Measurements from ENCODE around the gene PRKCH. TPM values are rescaled to one million over a fixed set of nuclear protein-coding genes. Genes with fewer than 3 reads are reported as not detected.

The PRKCH gene
- total and polyA plus RNA-seq, 7 experiments from 2014 or later, result 191 to 359 (median 314) TPM

- Mint-ChIP-seq H3K9me3 (peaks cover 0 to 4% (median 0%) of the 10 kb centered on the region in 11 donors), H3K4me3 (no peak overlapping the region), H3K27ac (peak overlapping the region in 8 of 9 donors; percentile 24 to 91 (median 82)), H3K36me3 (peaks cover 36 to 77% (median 70%) of the 10 kb centered on the region in 5 donors), H3K27me3 (no peaks in the 10 kb centered on the region), H3K4me1 (peaks cover 43 to 90% (median 85%) of the 10 kb centered on the region in 7 donors)
- peaks cover 26 to 80% (median 37%) of the 10 kb centered on the region in 3 experiments for H3K36me3 ChIP-seq (ENCODE audit: control insufficient read depth in 2 of 3, insufficient read depth in 3 of 3, low read length in 3 of 3)
- intact Hi-C loops (cut with micrococcal nuclease), result no loop called here
- H3K4me3 ChIP-seq (ENCODE audit: low read length), result no peak overlapping the region
- H3K27me3 ChIP-seq (ENCODE audit: control insufficient read depth in 2 of 2, insufficient read depth in 2 of 2, low read length in 2 of 2), result no peaks in the 10 kb centered on the region
- H3K4me1 ChIP-seq (ENCODE audit: control insufficient read depth in 2 of 2, insufficient read depth in 2 of 2, low read length in 2 of 2), result peaks cover 33 to 43% of the 10 kb centered on the region in 2 donors
- no peak for ATAC-seq
- no peak for DNase-seq
- POLR2A ChIA-PET, result interaction anchor here (0.6 kb wide), 1 partner anchor 39 kb away, joined by 3 read pairs; no protein-coding TSS in a partner anchor
- CTCF ChIA-PET, result no interaction called here
- no peaks in the 10 kb centered on the region for H3K9me3 ChIP-seq (ENCODE audit: control insufficient read depth in 2 of 3, low read length in 3 of 3)
- H3K27ac ChIP-seq (ENCODE audit: low read depth, low read length), result no peak overlapping the region
Observed at GRCh38 chr14:61459229-61459628, 137.8 kb downstream of the PRKCH start.

DNA sequence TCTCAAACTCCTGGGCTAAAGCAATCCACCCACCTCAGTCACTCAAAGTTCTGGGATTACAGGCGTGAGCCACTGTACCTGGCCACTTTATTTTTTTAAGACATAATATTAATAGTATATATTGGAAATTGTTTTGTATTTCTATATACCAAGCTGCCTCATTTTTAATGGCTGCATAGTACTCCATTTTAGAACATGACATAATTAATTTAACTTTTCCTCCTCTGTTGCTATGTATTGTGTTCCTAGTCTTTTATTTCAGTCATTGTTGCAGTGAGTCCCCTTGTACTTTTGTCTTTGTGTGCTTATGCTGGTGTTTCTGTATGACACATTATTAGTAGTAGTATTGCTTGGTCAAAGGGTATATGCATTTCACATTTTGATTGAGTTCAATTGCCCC lies 138.7 kb downstream of the PRKCH start:
- ChIA-PET CTCF (interaction anchor here (0.6 to 3.5 kb wide), 8 partner anchors 11 to 377 kb away, joined by 3 to 35 read pairs (median 6); no protein-coding TSS in a partner anchor), POLR2A (interaction anchor here (0.7 to 1.1 kb wide), 3 partner anchors 122 to 251 kb away, joined by 3 read pairs; no protein-coding TSS in a partner anchor)
- Mint-ChIP-seq H3K9me3 (peaks cover 0 to 10% (median 3%) of the 10 kb centered on the region in 11 donors), H3K27me3 (no peaks in the 10 kb centered on the region), H3K27ac (peak overlapping the region in 7 of 9 donors; percentile 5 to 94 (median 86)), H3K36me3 (peaks cover 38 to 79% (median 71%) of the 10 kb centered on the region in 5 donors), H3K4me1 (peaks cover 41 to 91% (median 83%) of the 10 kb centered on the region in 7 donors), H3K4me3 (peak overlapping the region in 1 of 10 donors; percentile 27)
- Histone ChIP-seq H3K36me3 (ENCODE audit: control insufficient read depth in 2 of 3, insufficient read depth in 3 of 3, low read length in 3 of 3) (peaks cover 26 to 78% (median 37%) of the 10 kb centered on the region in 3 experiments), H3K27me3 (ENCODE audit: control insufficient read depth in 2 of 2, insufficient read depth in 2 of 2, low read length in 2 of 2) (no peaks in the 10 kb centered on the region), H3K4me3 (ENCODE audit: low read length) (no peak overlapping the region), H3K4me1 (ENCODE audit: control insufficient read depth in 2 of 2, insufficient read depth in 2 of 2, low read length in 2 of 2) (peaks cover 25 to 36% of the 10 kb centered on the region in 2 donors), H3K27ac (ENCODE audit: low read depth, low read length) (no peak overlapping the region), H3K9me3 (ENCODE audit: control insufficient read depth in 2 of 3, low read length in 3 of 3) (no peaks in the 10 kb centered on the region)
- ATAC-seq (no peak), DNase-seq (no peak)
- intact Hi-C loops (cut with micrococcal nuclease), result loop anchor here (5.0 kb wide), 1 partner anchor 667 kb away; no protein-coding TSS in a partner anchor

- H3K4me1 Mint-ChIP-seq, result peaks cover 36 to 91% (median 83%) of the 10 kb centered on the region in 7 donors
Observed at GRCh38 chr14:61460718-61461611, 139.6 kb downstream of the PRKCH start.

DNA sequence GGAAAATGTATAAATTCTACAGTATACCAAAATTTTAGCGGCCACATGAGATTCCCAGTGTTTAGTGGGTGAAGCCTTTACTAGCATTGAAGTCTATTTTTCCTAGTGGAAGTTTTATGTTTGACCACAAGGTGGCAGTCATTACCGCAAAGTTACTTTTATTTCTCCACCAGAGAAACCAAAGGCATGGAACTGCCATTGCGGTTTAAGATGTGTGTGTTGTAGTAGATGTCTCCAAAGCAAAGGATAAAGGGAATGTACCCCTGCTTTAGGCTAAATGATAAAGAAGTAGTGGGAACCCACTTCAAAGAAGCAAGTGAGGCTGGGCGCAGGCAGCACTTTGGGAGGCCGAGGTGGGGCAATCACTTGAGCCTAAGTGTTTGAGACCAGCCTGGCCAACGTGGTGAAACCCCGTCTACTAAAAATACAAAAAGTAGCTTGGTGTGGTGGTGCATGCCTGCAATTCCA lies 140.5 kb downstream of the PRKCH start:
- H3K4me3 Mint-ChIP-seq, result peak overlapping the region; percentile 4 to 69 (median 41)
- H3K4me1 Mint-ChIP-seq, result peaks cover 33 to 87% (median 82%) of the 10 kb centered on the region in 7 donors
- ChIA-PET POLR2A (interaction anchor here (0.9 to 1.3 kb wide), 2 partner anchors 11 to 139 kb away, joined by 5 to 7 read pairs; no protein-coding TSS in a partner anchor), CTCF (interaction anchor here (0.6 to 3.5 kb wide), 8 partner anchors 9 to 376 kb away, joined by 3 to 35 read pairs (median 7); partner anchors contain the start of gene PRKCH)
- no peaks in the 10 kb centered on the region for H3K27me3 ChIP-seq (ENCODE audit: control insufficient read depth in 2 of 2, insufficient read depth in 2 of 2, low read length in 2 of 2)
- peak overlapping the region; percentile 56 for H3K27ac ChIP-seq (ENCODE audit: low read depth, low read length)
- H3K27me3 Mint-ChIP-seq, result no peaks in the 10 kb centered on the region
- peaks cover 0 to 10% (median 3%) of the 10 kb centered on the region in 11 donors for H3K9me3 Mint-ChIP-seq
- DNase-seq, result peak in 7 of 9 donors; percentile 59 to 78 (median 71)
- H3K9me3 ChIP-seq (ENCODE audit: control insufficient read depth in 2 of 3, low read length in 3 of 3), result no peaks in the 10 kb centered on the region
- intact Hi-C loops (cut with micrococcal nuclease), result loop anchor here (1.0 to 5.0 kb wide), 8 partner anchors 9 to 665 kb away; no protein-coding TSS in a partner anchor
- peak overlapping the region in 8 of 9 donors; percentile 85 to 97 (median 90) for H3K27ac Mint-ChIP-seq
- H3K4me1 ChIP-seq (ENCODE audit: control insufficient read depth in 2 of 2, insufficient read depth in 2 of 2, low read length in 2 of 2), result peaks cover 12 to 21% of the 10 kb centered on the region in 2 donors
- peaks cover 21 to 80% (median 35%) of the 10 kb centered on the region in 3 experiments for H3K36me3 ChIP-seq (ENCODE audit: control insufficient read depth in 2 of 3, insufficient read depth in 3 of 3, low read length in 3 of 3)
- peaks cover 43 to 75% (median 68%) of the 10 kb centered on the region in 5 donors for H3K36me3 Mint-ChIP-seq
- ATAC-seq, result peak; percentile 76
- H3K4me3 ChIP-seq (ENCODE audit: low read length), result no peak overlapping the region

More at GRCh38 chr14:61460718-61461611, 139.6 kb downstream of the PRKCH start:
- no peaks in the 10 kb centered on the region for H3K27me3 Mint-ChIP-seq
- H3K36me3 Mint-ChIP-seq, result peaks cover 43 to 77% (median 71%) of the 10 kb centered on the region in 5 donors
- peak overlapping the region; percentile 56 for H3K27ac ChIP-seq (ENCODE audit: low read depth, low read length)
- intact Hi-C loops (cut with micrococcal nuclease), result loop anchor here (1.0 to 5.0 kb wide), 8 partner anchors 10 to 666 kb away; no protein-coding TSS in a partner anchor
- POLR2A ChIA-PET, result interaction anchor here (0.7 to 1.3 kb wide), 8 partner anchors 11 to 655 kb away, joined by 3 to 7 read pairs (median 3); partner anchors contain the start of genes PRKCH and TMEM30B
- DNase-seq (peak in 3 of 9 donors; percentile 25 to 65 (median 34)), ATAC-seq (peak; percentile 57)
- H3K36me3 ChIP-seq (ENCODE audit: control insufficient read depth in 2 of 3, insufficient read depth in 3 of 3, low read length in 3 of 3), result peaks cover 21 to 76% (median 37%) of the 10 kb centered on the region in 3 experiments
- H3K4me3 ChIP-seq (ENCODE audit: low read length), result no peak overlapping the region
- peaks cover 16 to 27% of the 10 kb centered on the region in 2 donors for H3K4me1 ChIP-seq (ENCODE audit: control insufficient read depth in 2 of 2, insufficient read depth in 2 of 2, low read length in 2 of 2)
- H3K9me3 ChIP-seq (ENCODE audit: control insufficient read depth in 2 of 3, low read length in 3 of 3), result no peaks in the 10 kb centered on the region
- H3K27me3 ChIP-seq (ENCODE audit: control insufficient read depth in 2 of 2, insufficient read depth in 2 of 2, low read length in 2 of 2), result no peaks in the 10 kb centered on the region
- H3K9me3 Mint-ChIP-seq, result peaks cover 0 to 10% (median 3%) of the 10 kb centered on the region in 11 donors
- H3K27ac Mint-ChIP-seq, result peak overlapping the region in 8 of 9 donors; percentile 85 to 97 (median 90)
- CTCF ChIA-PET, result interaction anchor here (0.6 to 3.5 kb wide), 13 partner anchors 9 to 377 kb away, joined by 3 to 35 read pairs (median 6); partner anchors contain the start of gene PRKCH
- peak overlapping the region in 4 of 10 donors; percentile 36 to 57 (median 50) for H3K4me3 Mint-ChIP-seq

DNA sequence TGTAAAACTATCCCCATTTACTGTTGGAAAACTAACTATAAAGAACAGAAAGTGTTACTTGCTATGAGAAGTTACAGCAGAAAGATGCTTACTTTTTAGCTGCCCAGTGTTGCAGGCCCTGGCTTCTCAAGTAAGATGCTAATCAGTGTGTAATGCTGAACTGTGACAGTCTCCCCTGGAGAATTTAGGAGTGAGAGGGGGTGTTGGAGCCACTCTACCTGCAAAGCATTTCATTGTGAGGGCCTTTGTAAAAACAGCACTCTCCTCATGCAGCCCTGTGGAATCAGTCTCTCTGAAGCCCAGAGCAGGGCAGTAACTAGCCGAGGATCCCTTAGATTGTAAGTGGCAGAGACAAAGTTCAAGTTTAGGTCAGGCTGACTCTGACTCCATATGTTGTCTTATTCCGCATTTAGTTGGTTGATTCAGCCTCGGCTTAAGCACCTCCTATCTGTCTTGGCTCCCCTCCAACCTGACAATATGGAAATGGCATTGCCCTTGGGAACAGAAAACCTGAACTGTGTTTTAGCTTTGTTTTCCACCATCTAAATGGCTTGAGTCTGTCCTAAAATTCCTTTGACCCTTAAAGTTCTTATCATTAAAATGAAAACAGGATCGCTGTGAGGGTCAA lies 141.3 kb downstream of the PRKCH start:
- DNase-seq (no peak), ATAC-seq (no peak)
- Histone ChIP-seq H3K27ac (ENCODE audit: low read depth, low read length) (peak overlapping the region; percentile 56), H3K27me3 (ENCODE audit: control insufficient read depth in 2 of 2, insufficient read depth in 2 of 2, low read length in 2 of 2) (no peaks in the 10 kb centered on the region), H3K36me3 (ENCODE audit: control insufficient read depth in 2 of 3, insufficient read depth in 3 of 3, low read length in 3 of 3) (peaks cover 12 to 80% (median 28%) of the 10 kb centered on the region in 3 experiments), H3K4me1 (ENCODE audit: control insufficient read depth in 2 of 2, insufficient read depth in 2 of 2, low read length in 2 of 2) (peaks cover 12 to 16% of the 10 kb centered on the region in 2 donors), H3K4me3 (ENCODE audit: low read length) (no peak overlapping the region), H3K9me3 (ENCODE audit: control insufficient read depth in 2 of 3, low read length in 3 of 3) (no peaks in the 10 kb centered on the region)
- Mint-ChIP-seq H3K9me3 (peaks cover 0 to 10% (median 3%) of the 10 kb centered on the region in 11 donors), H3K4me3 (no peak overlapping the region), H3K27ac (peak overlapping the region in 8 of 9 donors; percentile 20 to 97 (median 88)), H3K4me1 (peaks cover 33 to 87% (median 82%) of the 10 kb centered on the region in 7 donors), H3K27me3 (no peaks in the 10 kb centered on the region), H3K36me3 (peaks cover 36 to 70% (median 63%) of the 10 kb centered on the region in 5 donors)
- intact Hi-C loops (cut with micrococcal nuclease), result loop anchor here (5.0 kb wide), 1 partner anchor 665 kb away; no protein-coding TSS in a partner anchor
- ChIA-PET CTCF (interaction anchor here (0.6 to 3.5 kb wide), 5 partner anchors 94 to 375 kb away, joined by 3 to 35 read pairs (median 4); no protein-coding TSS in a partner anchor), POLR2A (no interaction called here)

Data from naive thymus-derived CD4-positive, alpha-beta T cell (primary cell).